NT2/D1 (cell line): ENCODE results near the gene TMEM271.

Source experiments
- DNase-seq: peaks from one replicate; pipeline ENCODE4 v3.0.0-alpha.2; 2011; ENCODE audit warnings: low read depth, low spot score
- H3K27me3 ChIP-seq: 2 replicates; pipeline ENCODE4 v1.6.0; 2011; ENCODE audit warnings: mild to moderate bottlenecking; ENCODE audit not compliant: insufficient read length, insufficient read depth
- H3K36me3 ChIP-seq: 2 replicates; pipeline ENCODE4 v1.6.1; 2011; ENCODE audit warnings: mild to moderate bottlenecking, low read length, mixed read lengths; ENCODE audit not compliant: insufficient read depth, insufficient read length
- H3K4me1 ChIP-seq: 2 replicates; pipeline ENCODE4 v1.5.1; 2011; ENCODE audit not compliant: insufficient read depth, insufficient read length
- H3K4me3 ChIP-seq: 2 replicates; pipeline ENCODE4 v1.5.1; 2011; ENCODE audit warnings: low read depth; ENCODE audit not compliant: insufficient read length
- H3K9ac ChIP-seq: 2 replicates; pipeline ENCODE4 v1.6.0; 2011; ENCODE audit warnings: low read depth; ENCODE audit not compliant: insufficient read length
- H3K9me3 ChIP-seq: 2 replicates; pipeline ENCODE4 v1.5.1; 2011; ENCODE audit warnings: mild to moderate bottlenecking, low read length; ENCODE audit not compliant: insufficient read depth
- SUZ12 ChIP-seq: IDR thresholded peaks from 2 replicates; pipeline ENCODE4 v1.6.1; 2011; ENCODE audit not compliant: insufficient read length, insufficient read depth; ENCODE audit errors: extremely low read depth
- YY1 ChIP-seq: IDR thresholded peaks from 2 replicates; pipeline ENCODE4 v1.6.1; 2011; ENCODE audit not compliant: insufficient read length, insufficient read depth
- ZNF274 ChIP-seq: IDR thresholded peaks from 2 replicates; pipeline ENCODE4 v1.6.1; 2011; ENCODE audit warnings: mild to moderate bottlenecking, low read depth, low read length

TMEM271 gene, protein sequence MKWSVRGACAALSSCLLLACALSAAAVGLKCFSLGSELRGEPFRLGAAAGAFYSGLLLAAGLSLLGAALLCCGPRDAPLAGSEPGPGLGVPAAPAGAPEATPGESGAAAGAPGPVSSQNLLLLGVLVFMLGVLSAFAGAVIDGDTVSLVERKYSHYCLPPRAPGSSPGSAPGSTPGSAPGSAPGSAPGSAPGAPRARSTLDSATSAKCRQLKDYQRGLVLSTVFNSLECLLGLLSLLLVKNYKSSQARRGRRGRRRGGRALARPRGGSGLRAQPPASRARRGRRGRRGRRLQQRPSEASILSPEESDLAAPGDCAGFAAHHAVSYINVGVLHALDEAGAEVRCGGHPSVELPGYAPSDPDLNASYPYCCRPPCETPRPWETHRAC

DNA sequence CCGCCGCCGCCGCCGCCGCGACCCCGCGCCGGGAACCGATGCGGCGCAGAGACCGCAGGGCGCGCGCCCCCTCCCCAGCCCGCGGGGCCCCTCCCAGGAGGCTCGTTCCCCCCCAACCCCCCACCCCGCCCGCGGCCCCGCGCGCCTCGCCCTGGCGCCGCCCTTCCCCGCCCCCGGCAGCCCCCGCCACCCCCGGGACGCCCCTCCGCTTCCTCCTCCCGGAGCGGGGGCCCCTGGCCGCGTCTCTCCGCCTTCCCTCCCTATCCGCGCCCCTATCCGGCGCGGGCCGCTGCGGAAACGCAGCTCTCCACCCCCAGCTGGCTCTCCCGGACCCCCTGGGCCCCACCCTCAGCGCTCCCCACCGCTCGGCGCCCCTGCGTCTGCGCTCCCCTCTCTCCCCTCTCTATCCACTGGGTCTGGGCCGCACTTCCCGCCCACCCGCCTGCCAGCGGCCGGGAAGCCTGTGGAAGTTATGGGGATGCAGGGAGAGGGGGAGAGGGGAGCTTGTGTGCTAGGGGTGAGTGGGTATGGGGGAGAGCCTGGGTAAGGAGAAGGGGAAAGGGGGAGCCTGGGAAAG, at the start of gene TMEM271:
TSS of gene TMEM271 (minus strand) at position 51 of the 577 bp plus-strand sequence. CDS start 233 bp downstream, outside the sequence.
- Histone ChIP-seq H3K4me1 (peaks cover 11% of the 10 kb centered on the region), H3K27me3 (peaks cover 66% of the 10 kb centered on the region), H3K9me3 (no peaks in the 10 kb centered on the region), H3K36me3 (peaks cover 2% of the 10 kb centered on the region), H3K4me3 (peak within 1 kb of the TSS; percentile 65), H3K9ac (peak within 1 kb of the TSS; percentile 69)
- no peak for TF ChIP-seq ZNF274
- TF ChIP-seq YY1, result no peak
- no peak for TF ChIP-seq SUZ12
- peak; percentile 60 for DNase-seq

DNA sequence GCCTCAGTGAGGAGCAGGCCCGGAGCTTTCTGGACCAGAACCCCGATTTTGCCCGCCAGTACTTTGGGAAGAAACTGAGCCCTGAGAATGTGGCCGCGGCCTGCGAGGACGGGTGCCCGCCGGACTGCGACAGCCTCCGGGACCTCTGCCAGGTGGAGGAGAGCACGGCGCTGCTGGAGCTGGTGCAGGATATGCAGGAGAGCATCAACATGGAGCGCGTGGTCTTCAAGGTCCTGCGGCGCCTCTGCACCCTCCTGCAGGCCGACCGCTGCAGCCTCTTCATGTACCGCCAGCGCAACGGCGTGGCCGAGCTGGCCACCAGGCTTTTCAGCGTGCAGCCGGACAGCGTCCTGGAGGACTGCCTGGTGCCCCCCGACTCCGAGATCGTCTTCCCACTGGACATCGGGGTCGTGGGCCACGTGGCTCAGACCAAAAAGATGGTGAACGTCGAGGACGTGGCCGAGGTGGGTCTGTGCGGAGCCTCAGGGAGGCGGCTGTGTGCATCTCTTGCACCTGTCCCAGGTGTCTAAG, 49.6 kb upstream of the TMEM271 start:
- H3K9me3 ChIP-seq, result no peaks in the 10 kb centered on the region
- H3K27me3 ChIP-seq, result no peaks in the 10 kb centered on the region
- peak overlapping the region; percentile 68 for H3K9ac ChIP-seq
- H3K36me3 ChIP-seq, result no peaks in the 10 kb centered on the region
- H3K4me3 ChIP-seq, result peak overlapping the region; percentile 3
- DNase-seq, result no peak
- TF ChIP-seq YY1 (no peak), SUZ12 (no peak), ZNF274 (no peak)
- peaks cover 45% of the 10 kb centered on the region for H3K4me1 ChIP-seq

DNA sequence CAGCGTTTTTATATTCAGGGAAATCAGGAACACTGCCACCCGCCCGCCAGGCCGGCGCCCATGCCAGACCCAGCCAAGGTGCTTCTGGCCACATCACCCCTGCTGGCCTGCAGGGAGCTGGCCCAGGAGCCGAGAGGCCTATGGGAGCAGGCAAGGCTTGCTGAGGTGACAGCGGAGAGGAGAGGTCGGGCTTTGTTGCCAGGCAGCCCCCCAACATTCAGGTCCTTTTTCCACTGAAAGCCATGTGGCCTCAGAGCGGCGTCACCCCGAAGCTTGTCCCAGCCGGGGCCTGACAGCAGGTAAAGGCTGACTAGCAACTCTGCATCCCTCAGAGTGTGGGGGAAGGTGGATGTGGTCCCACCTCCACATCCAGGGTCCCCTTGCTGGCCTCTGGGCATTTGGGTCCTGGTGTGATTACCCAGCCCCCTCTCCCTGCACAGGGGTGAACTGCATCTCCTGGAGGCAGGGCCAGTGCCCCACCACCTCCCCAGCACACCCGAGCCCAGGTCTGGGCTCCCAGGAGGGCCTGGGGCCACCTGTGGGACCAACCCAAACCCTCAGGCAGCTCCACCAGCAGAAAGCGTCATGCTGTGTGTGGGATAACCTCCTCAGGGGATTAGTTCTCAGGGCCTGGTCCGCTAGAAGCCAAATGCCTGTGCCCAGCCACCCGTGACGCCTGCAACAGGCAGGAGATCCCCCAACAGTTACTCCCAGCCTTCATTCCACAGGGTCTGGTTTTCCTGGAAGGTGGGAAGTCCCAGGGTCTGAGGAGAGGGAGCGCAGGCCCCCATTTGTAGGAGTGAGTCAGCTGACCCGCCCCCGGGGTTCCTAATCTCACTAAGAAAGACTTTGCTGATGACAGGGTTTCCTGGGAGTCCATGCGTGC, 48.9 kb upstream of the TMEM271 start, which contains the start of gene PDE6B:
TSS of gene PDE6B (plus strand) at position 869 of the 886 bp plus-strand sequence. CDS start 54 bp downstream, outside the sequence.
- Histone ChIP-seq H3K36me3 (no peaks in the 10 kb centered on the region), H3K9me3 (no peaks in the 10 kb centered on the region), H3K4me3 (peak within 1 kb of the TSS; percentile 3), H3K4me1 (peaks cover 41% of the 10 kb centered on the region), H3K27me3 (no peaks in the 10 kb centered on the region), H3K9ac (peak within 1 kb of the TSS; percentile 68)
- peak; percentile 61 for DNase-seq
- TF ChIP-seq YY1 (no peak), ZNF274 (no peak), SUZ12 (no peak)

DNA sequence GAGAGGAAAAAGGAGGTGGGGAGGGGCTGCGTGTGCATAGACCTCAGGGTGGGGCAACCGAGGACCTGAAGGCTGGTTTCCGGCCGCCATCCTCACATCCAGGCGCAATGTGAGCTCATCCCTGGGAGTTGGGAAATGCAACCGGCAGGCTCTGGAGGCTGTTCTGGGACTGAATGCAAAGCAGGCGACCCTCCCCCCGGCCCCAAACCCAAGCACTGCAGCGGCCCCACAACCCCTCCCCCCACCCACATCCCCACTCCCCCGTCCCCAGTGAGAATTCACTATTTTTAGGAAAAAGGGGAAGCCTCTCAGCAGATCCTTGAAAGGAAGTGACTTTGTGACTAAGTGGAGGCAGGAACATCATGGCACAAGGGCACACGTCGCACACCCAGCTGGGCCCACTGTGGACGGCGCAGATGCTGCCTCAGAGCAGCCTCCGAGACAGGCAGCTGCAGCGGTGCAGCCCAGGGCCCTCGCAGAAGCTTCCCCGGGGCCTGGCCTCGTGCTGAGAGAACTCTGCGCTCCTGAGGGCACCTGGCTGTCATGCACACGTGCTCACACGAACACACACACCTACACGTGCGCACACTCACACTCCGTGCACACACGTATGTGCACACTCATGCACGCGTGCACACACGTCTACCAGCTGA, 47.9 kb upstream of the TMEM271 start:
- H3K4me3 ChIP-seq, result no peak overlapping the region
- H3K4me1 ChIP-seq, result peaks cover 38% of the 10 kb centered on the region
- TF ChIP-seq SUZ12 (no peak), ZNF274 (no peak), YY1 (no peak)
- H3K27me3 ChIP-seq, result no peaks in the 10 kb centered on the region
- no peaks in the 10 kb centered on the region for H3K36me3 ChIP-seq
- H3K9me3 ChIP-seq, result no peaks in the 10 kb centered on the region
- no peak for DNase-seq
- peak overlapping the region; percentile 53 for H3K9ac ChIP-seq

DNA sequence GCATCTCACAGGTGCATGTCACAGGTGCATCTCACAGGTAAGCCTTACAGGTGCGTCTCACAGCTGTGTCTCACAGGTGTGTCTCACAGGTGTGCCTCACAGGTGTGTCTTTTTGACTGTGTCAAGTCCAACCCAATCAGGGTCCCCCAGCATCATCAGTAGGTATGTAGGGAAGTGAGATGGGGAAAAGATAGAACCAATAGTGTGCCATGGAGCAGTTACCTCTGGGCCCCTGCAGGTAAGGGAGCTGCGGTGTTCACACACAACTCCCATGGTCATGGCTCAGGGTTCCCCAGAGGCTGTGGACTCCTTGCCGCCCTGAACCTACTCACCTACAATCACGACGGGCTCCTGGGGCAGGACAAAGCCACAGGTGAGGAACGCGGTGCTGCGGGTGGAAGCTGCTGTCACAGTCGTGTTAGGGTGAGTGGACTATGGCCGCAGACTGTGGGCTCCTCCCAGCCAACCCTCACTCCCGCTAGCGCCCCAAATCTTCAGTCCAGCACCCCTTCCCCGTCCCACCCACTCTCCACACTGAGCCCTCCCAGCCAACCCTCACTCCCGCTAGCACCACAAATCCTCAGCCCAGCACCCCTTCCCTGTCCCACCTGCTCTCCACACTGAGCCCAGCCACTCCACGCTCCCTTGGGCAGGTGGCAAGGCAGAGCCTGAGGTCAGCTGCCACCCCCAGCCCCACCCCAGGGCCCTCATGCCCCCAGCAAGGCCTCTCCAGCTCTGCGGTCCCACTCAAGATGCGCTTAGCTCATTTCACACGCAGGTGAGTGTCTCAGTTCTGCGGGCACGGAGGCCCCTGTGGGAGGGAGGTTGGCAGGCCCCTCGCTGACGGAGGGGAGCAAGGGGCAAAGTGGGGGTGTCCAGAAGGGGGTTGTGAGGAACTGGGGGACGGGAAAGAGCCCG, 47.2 kb upstream of the TMEM271 start:
- Histone ChIP-seq H3K4me3 (no peak overlapping the region), H3K36me3 (no peaks in the 10 kb centered on the region), H3K9me3 (no peaks in the 10 kb centered on the region), H3K4me1 (peaks cover 35% of the 10 kb centered on the region), H3K27me3 (no peaks in the 10 kb centered on the region), H3K9ac (peak overlapping the region; percentile 10)
- TF ChIP-seq SUZ12 (no peak), YY1 (no peak), ZNF274 (no peak)
- DNase-seq, result no peak
